GM20431 (cell line): ENCODE measurements around the gene FKBP1A.

Source experiments
- in situ Hi-C: fragments of 300-500 bp; cut with MseI, MboI; formaldehyde crosslinking; loops from one replicate; pipeline ENCODE4 v1.15.0; 2020; ENCODE audit warnings: low sequenced_read_pairs; ENCODE audit not compliant: unreplicated experiment

FKBP1A gene

GRCh38 chr20:1337441-1337840 lies 55.4 kb downstream of the FKBP1A start:
- in situ Hi-C loops, result no loop called here

- in situ Hi-C loops, result no loop called here
Measured at GRCh38 chr20:1336699-1337367, 56.0 kb downstream of the FKBP1A start.

GRCh38 chr20:1335961-1336698 lies 56.7 kb downstream of the FKBP1A start:
- in situ Hi-C loops, result no loop called here

- in situ Hi-C loops, result no loop called here
Measured at GRCh38 chr20:1334761-1335160, 58.1 kb downstream of the FKBP1A start.

GRCh38 chr20:1334370-1334731 lies 58.5 kb downstream of the FKBP1A start:
- in situ Hi-C loops, result no loop called here

GRCh38 chr20:1333462-1334369 lies 59.1 kb downstream of the FKBP1A start:
- in situ Hi-C loops, result no loop called here

- in situ Hi-C loops, result no loop called here
Measured at GRCh38 chr20:1332749-1333300, 60.0 kb downstream of the FKBP1A start.

GRCh38 chr20:1331801-1332453 lies 60.9 kb downstream of the FKBP1A start:
- in situ Hi-C loops, result no loop called here

GRCh38 chr20:1331101-1331500 lies 61.8 kb downstream of the FKBP1A start:
- in situ Hi-C loops, result no loop called here

- in situ Hi-C loops, result no loop called here
Measured at GRCh38 chr20:1330075-1330830, 62.6 kb downstream of the FKBP1A start.

GRCh38 chr20:1328680-1329330 lies 64.0 kb downstream of the FKBP1A start, which contains the start of gene SDCBP2:
TSS of gene SDCBP2 (minus strand) at chr20:1329139. CDS start at chr20:1320416, 8,723 bp downstream.
- in situ Hi-C loops, result no loop called here

- in situ Hi-C loops, result no loop called here
Measured at GRCh38 chr20:1327827-1328679, 64.8 kb downstream of the FKBP1A start.

- in situ Hi-C loops, result no loop called here
Measured at GRCh38 chr20:1327241-1327653, 65.6 kb downstream of the FKBP1A start.

- in situ Hi-C loops, result no loop called here
Measured at GRCh38 chr20:1326031-1326930, 66.6 kb downstream of the FKBP1A start.

- in situ Hi-C loops, result no loop called here
Measured at GRCh38 chr20:1325173-1326030, 67.5 kb downstream of the FKBP1A start.
